Measurements from ENCODE around the gene TANC1. TPM values are rescaled to one million over a fixed set of nuclear protein-coding genes. Genes with fewer than 3 reads are reported as not detected.
"Not testable (repeated sequence)": the region's sequence is repeated elsewhere in the genome, so short reads cannot be mapped to it uniquely, and the experiment has no call there.

The TANC1 gene
- total and polyA plus RNA-seq, 4 experiments from 2014 or later = 0.35 to 0.79 (median 0.50) TPM; not detected in 1

DNA sequence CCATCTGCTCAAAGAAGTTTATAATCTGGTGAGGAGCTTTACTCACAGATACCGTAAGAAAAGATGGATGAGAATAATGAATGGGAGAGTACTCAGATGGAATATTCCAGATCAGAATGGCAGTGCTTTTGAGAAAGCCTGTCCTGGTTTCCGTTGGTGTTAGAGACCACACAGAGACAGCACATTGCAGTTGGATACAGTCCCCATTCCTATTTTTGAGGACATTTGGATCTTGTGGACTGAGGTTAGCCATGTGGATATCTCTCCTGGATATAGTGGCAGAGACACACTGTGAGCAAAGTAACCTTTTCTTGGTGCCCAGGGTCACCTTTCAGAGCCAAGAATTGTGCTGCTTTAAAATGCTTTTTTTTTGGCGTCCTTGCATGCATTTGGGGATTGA is 63.7 kb downstream of the TANC1 start:
- Histone ChIP-seq H3K36me3 (ENCODE audit: insufficient read depth, low read length) (no peaks in the 10 kb centered on the region), H3K9me3 (ENCODE audit: control insufficient read depth in 1 of 2, low read length in 2 of 2) (no peaks in the 10 kb centered on the region), H3K4me3 (ENCODE audit: low read length in 2 of 2) (no peak overlapping the region), H3K27ac (ENCODE audit: low read depth, low read length) (no peak overlapping the region), H3K4me1 (ENCODE audit: insufficient read depth, low read length) (no peaks in the 10 kb centered on the region), H3K27me3 (ENCODE audit: insufficient read depth, low read length) (no peaks in the 10 kb centered on the region)
- H3K27me3 Mint-ChIP-seq = peaks cover 0 to 1% of the 10 kb centered on the region in 2 donors
- H3K36me3 Mint-ChIP-seq = no peaks in the 10 kb centered on the region
- ChIA-PET CTCF (ENCODE audit: partially characterized antibody) (no interaction called here), POLR2A (ENCODE audit: partially characterized antibody) (no interaction called here)
- H3K4me3 Mint-ChIP-seq = no peak overlapping the region
- H3K4me1 Mint-ChIP-seq = no peaks in the 10 kb centered on the region
- DNase-seq = no peak
- no peak overlapping the region for H3K27ac Mint-ChIP-seq
- peaks cover 0 to 3% (median 0%) of the 10 kb centered on the region in 8 donors for H3K9me3 Mint-ChIP-seq
- intact Hi-C loops (cut with micrococcal nuclease) = no loop called here

DNA sequence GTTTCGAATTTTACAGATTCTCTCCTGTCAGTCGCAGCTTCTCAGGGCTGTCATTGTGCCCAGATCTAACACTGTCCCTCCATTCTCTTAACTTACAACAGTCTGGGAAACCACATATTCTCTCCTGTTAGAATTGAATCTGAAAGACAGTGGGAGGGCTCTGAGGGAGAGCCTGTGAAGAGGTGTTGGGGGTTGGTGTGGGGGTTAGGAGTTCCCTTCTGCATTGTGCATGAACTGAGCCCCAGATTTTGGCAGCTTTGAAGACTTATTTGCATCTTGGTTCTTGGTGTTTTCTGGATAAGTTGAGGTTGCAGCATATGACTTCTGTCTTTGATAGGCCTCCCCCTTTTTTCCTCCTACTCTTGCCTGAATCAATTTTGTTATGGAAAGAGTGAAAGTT is 64.1 kb downstream of the TANC1 start:
- H3K9me3 Mint-ChIP-seq = peaks cover 0 to 7% (median under 1%) of the 10 kb centered on the region in 8 donors
- Histone ChIP-seq H3K4me1 (ENCODE audit: insufficient read depth, low read length) (no peaks in the 10 kb centered on the region), H3K9me3 (ENCODE audit: control insufficient read depth in 1 of 2, low read length in 2 of 2) (no peaks in the 10 kb centered on the region), H3K36me3 (ENCODE audit: insufficient read depth, low read length) (no peaks in the 10 kb centered on the region), H3K27me3 (ENCODE audit: insufficient read depth, low read length) (no peaks in the 10 kb centered on the region), H3K27ac (ENCODE audit: low read depth, low read length) (no peak overlapping the region), H3K4me3 (ENCODE audit: low read length in 2 of 2) (no peak overlapping the region)
- POLR2A ChIA-PET (ENCODE audit: partially characterized antibody) = no interaction called here
- H3K4me1 Mint-ChIP-seq = no peaks in the 10 kb centered on the region
- intact Hi-C loops (cut with micrococcal nuclease) = no loop called here
- CTCF ChIA-PET (ENCODE audit: partially characterized antibody) = no interaction called here
- DNase-seq = no peak
- H3K27ac Mint-ChIP-seq = no peak overlapping the region
- no peak overlapping the region for H3K4me3 Mint-ChIP-seq
- peaks cover 0 to 1% of the 10 kb centered on the region in 2 donors for H3K27me3 Mint-ChIP-seq
- no peaks in the 10 kb centered on the region for H3K36me3 Mint-ChIP-seq

DNA sequence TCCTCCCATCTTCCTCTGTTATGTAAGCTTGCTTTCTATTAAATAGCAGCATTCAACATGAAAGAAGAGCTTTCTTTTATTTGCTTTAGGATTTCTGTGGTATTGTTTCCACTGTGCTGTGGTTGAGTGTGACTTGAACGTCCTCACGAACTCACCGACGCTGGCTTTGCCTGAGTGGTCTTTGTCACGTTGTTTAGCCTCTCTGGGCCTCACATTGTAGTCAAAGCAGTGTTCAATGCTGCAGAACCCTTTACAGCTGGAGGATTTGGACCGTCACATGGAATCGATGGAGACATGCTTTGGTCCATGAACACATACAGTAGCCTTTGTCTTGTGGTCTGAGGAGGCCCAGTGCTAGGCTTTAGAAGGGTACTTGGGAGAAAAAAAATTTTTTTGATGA is 66.3 kb downstream of the TANC1 start:
- H3K27ac Mint-ChIP-seq = no peak overlapping the region
- H3K27me3 Mint-ChIP-seq = peaks cover 1 to 4% of the 10 kb centered on the region in 2 donors
- CTCF ChIA-PET (ENCODE audit: partially characterized antibody) = interaction anchor here (0.9 to 5.5 kb wide), 2 partner anchors 56 to 84 kb away, joined by 4 to 35 read pairs; no protein-coding TSS in a partner anchor
- peaks cover 0 to 4% of the 10 kb centered on the region in 2 donors for H3K36me3 Mint-ChIP-seq
- no peaks in the 10 kb centered on the region for H3K27me3 ChIP-seq (ENCODE audit: insufficient read depth, low read length)
- no peak overlapping the region for H3K4me3 Mint-ChIP-seq
- POLR2A ChIA-PET (ENCODE audit: partially characterized antibody) = no interaction called here
- intact Hi-C loops (cut with micrococcal nuclease) = no loop called here
- no peaks in the 10 kb centered on the region for H3K9me3 ChIP-seq (ENCODE audit: control insufficient read depth in 1 of 2, low read length in 2 of 2)
- H3K4me3 ChIP-seq (ENCODE audit: low read length in 2 of 2) = no peak overlapping the region
- no peaks in the 10 kb centered on the region for H3K4me1 ChIP-seq (ENCODE audit: insufficient read depth, low read length)
- H3K36me3 ChIP-seq (ENCODE audit: insufficient read depth, low read length) = no peaks in the 10 kb centered on the region
- H3K4me1 Mint-ChIP-seq = no peaks in the 10 kb centered on the region
- no peak for DNase-seq
- no peak overlapping the region for H3K27ac ChIP-seq (ENCODE audit: low read depth, low read length)
- peaks cover 0 to 8% (median 4%) of the 10 kb centered on the region in 8 donors for H3K9me3 Mint-ChIP-seq

DNA sequence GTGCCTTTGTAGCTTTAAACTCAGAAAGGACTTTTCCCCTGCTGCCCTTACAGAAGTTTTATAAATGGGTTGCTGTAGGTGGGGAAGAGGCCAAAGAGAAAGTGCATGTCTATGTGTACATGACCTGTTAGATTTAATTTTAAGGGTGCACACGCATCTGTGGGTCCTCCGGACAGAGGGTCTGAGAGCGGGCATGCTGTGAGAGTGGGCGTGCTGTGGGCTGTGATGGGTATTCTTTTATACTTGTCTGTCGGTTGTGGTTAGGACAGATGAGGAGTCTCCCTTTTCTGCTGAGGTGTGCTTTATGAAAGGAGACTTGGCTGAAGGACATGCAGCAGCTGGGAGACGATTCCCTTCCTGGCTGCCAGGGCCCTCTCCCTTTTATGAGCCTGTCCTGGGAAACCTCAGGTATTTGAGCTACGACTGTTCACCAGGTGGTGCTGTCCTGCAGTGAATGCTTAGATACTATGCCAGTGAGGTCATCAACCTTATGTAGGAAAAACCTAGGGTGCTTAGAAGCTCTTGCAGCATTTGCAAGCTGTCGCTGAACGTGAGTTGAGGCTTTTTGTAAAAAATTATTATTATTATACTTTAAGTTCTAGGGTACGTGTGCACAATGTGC is 67.5 kb downstream of the TANC1 start:
- no peaks in the 10 kb centered on the region for H3K36me3 ChIP-seq (ENCODE audit: insufficient read depth, low read length)
- no peaks in the 10 kb centered on the region for H3K27me3 ChIP-seq (ENCODE audit: insufficient read depth, low read length)
- Mint-ChIP-seq H3K36me3 (peaks cover 0 to 4% of the 10 kb centered on the region in 2 donors), H3K27ac (no peak overlapping the region), H3K27me3 (peaks cover 1 to 4% of the 10 kb centered on the region in 2 donors), H3K4me1 (no peaks in the 10 kb centered on the region), H3K4me3 (no peak overlapping the region), H3K9me3 (peaks cover 0 to 8% (median 4%) of the 10 kb centered on the region in 8 donors)
- ChIA-PET CTCF (ENCODE audit: partially characterized antibody) (interaction anchor here (1.0 to 5.5 kb wide), 2 partner anchors 83 to 89 kb away, joined by 4 to 35 read pairs; no protein-coding TSS in a partner anchor), POLR2A (ENCODE audit: partially characterized antibody) (no interaction called here)
- intact Hi-C loops (cut with micrococcal nuclease) = no loop called here
- no peaks in the 10 kb centered on the region for H3K9me3 ChIP-seq (ENCODE audit: control insufficient read depth in 1 of 2, low read length in 2 of 2)
- no peak overlapping the region for H3K4me3 ChIP-seq (ENCODE audit: low read length in 2 of 2)
- peak in 3 of 5 donors; percentile 12 to 20 (median 18) for DNase-seq
- H3K27ac ChIP-seq (ENCODE audit: low read depth, low read length) = no peak overlapping the region
- H3K4me1 ChIP-seq (ENCODE audit: insufficient read depth, low read length) = no peaks in the 10 kb centered on the region

- POLR2A ChIA-PET (ENCODE audit: partially characterized antibody); H3K36me3 Mint-ChIP-seq: not testable (repeated sequence)
- CTCF ChIA-PET (ENCODE audit: partially characterized antibody) = interaction anchor here (1.0 to 5.5 kb wide), 2 partner anchors 83 to 88 kb away, joined by 4 to 35 read pairs; no protein-coding TSS in a partner anchor
These were observed 68.0 kb downstream of the TANC1 start for GRCh38 chr2:159036461-159036860.

DNA sequence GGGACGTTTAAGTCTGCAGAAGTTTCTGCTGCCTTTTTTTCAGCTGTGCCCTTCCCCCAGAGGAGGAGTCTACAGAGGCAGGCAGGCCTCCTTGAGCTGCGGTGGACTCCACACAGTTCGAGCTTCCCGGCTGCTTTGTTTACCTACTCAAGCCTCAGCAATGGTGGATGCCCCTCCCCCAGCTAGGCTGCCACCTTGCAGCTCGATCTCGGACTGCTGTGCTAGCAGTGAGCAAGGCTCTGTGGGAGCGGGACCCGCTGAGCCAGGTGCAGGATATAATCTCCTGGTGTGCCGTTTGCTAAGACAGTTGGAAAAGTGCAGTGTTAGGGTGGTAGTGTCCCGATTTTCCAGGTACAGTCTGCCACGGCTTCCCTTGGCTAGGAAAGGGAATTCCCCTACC is 72.9 kb downstream of the TANC1 start:
- H3K4me1 Mint-ChIP-seq; H3K9me3 Mint-ChIP-seq; POLR2A ChIA-PET (ENCODE audit: partially characterized antibody): not testable (repeated sequence)

More at GRCh38 chr2:159036461-159036860, 68.0 kb downstream of the TANC1 start:
- H3K27me3 ChIP-seq (ENCODE audit: insufficient read depth, low read length); H3K9me3 Mint-ChIP-seq; H3K27ac ChIP-seq (ENCODE audit: low read depth, low read length); H3K36me3 ChIP-seq (ENCODE audit: insufficient read depth, low read length); DNase-seq; H3K4me1 ChIP-seq (ENCODE audit: insufficient read depth, low read length); H3K4me1 Mint-ChIP-seq; H3K27me3 Mint-ChIP-seq; H3K4me3 ChIP-seq (ENCODE audit: low read length in 2 of 2); H3K9me3 ChIP-seq (ENCODE audit: control insufficient read depth in 1 of 2, low read length in 2 of 2); H3K27ac Mint-ChIP-seq; H3K4me3 Mint-ChIP-seq; intact Hi-C loops (cut with micrococcal nuclease): not testable (repeated sequence)

GRCh38 chr2:159042115-159042850 is 73.8 kb downstream of the TANC1 start:
- ChIA-PET CTCF (ENCODE audit: partially characterized antibody) (no interaction called here), POLR2A (ENCODE audit: partially characterized antibody) (no interaction called here)
- Mint-ChIP-seq H3K4me3 (no peak overlapping the region), H3K27ac (no peak overlapping the region), H3K27me3 (peaks cover 2 to 6% of the 10 kb centered on the region in 2 donors), H3K9me3 (peaks cover 0 to 8% (median 4%) of the 10 kb centered on the region in 8 donors), H3K4me1 (peaks cover 0 to 2% (median 0%) of the 10 kb centered on the region in 4 donors), H3K36me3 (peaks cover 0 to 8% of the 10 kb centered on the region in 2 donors)
- no peaks in the 10 kb centered on the region for H3K36me3 ChIP-seq (ENCODE audit: insufficient read depth, low read length)
- no peak overlapping the region for H3K4me3 ChIP-seq (ENCODE audit: low read length in 2 of 2)
- no peak overlapping the region for H3K27ac ChIP-seq (ENCODE audit: low read depth, low read length)
- DNase-seq = no peak
- intact Hi-C loops (cut with micrococcal nuclease) = no loop called here
- no peaks in the 10 kb centered on the region for H3K27me3 ChIP-seq (ENCODE audit: insufficient read depth, low read length)
- no peaks in the 10 kb centered on the region for H3K4me1 ChIP-seq (ENCODE audit: insufficient read depth, low read length)
- no peaks in the 10 kb centered on the region for H3K9me3 ChIP-seq (ENCODE audit: control insufficient read depth in 1 of 2, low read length in 2 of 2)

More for the DNA sequence above, 72.9 kb downstream of the TANC1 start:
- H3K27ac ChIP-seq (ENCODE audit: low read depth, low read length); H3K4me3 Mint-ChIP-seq; H3K36me3 Mint-ChIP-seq; H3K9me3 ChIP-seq (ENCODE audit: control insufficient read depth in 1 of 2, low read length in 2 of 2); H3K4me3 ChIP-seq (ENCODE audit: low read length in 2 of 2); H3K4me1 ChIP-seq (ENCODE audit: insufficient read depth, low read length); CTCF ChIA-PET (ENCODE audit: partially characterized antibody); DNase-seq; H3K27me3 ChIP-seq (ENCODE audit: insufficient read depth, low read length); H3K27me3 Mint-ChIP-seq; H3K27ac Mint-ChIP-seq; intact Hi-C loops (cut with micrococcal nuclease); H3K36me3 ChIP-seq (ENCODE audit: insufficient read depth, low read length): not testable (repeated sequence)

All from CD4-positive, alpha-beta memory T cell (primary cell).